A549 treated with ZK216348 at 1 μM for 4 hours (cell line): ENCODE data around the gene DDT. TPM values are rescaled to one million over a fixed set of nuclear protein-coding genes. Genes with fewer than 3 reads are reported as not detected.

ENCODE experiments used
- total RNA-seq: library from RNA; stranded (reverse); fragments of 200-300 nt; extraction: Qiagen RNA extraction; gene quantifications from 5 replicates; pipeline ENCODE4 v1.2.3, GENCODE V29; 2022; ENCODE audit warnings: low read depth

DDT gene
- 84.5 to 162 TPM (median 148 TPM) in 5 replicates for total RNA-seq

DNA sequence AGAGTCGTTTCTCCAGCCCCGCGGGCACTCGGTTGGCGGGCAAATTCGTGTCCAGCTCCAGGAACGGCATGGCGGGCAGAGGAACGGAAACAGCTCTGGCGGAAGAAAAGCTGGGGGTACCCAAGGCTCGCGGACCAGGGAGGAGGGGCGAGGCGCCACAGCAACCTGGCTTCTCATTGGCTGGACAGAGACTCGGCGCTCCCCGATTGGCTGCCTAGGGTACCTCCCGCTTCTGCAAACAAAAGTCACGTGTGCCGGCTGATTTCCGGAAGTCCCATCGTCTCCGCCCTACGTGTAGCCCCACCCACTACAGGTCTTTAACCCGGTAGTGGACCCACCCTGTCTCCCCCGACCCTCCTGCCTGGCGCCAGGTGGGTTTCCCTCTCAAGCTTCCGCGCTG is at the start of gene DDT:
Gene DDT (minus strand): TSS at position 97 of the 400 bp plus-strand sequence. CDS start 27 bp downstream, at position 70.

DNA sequence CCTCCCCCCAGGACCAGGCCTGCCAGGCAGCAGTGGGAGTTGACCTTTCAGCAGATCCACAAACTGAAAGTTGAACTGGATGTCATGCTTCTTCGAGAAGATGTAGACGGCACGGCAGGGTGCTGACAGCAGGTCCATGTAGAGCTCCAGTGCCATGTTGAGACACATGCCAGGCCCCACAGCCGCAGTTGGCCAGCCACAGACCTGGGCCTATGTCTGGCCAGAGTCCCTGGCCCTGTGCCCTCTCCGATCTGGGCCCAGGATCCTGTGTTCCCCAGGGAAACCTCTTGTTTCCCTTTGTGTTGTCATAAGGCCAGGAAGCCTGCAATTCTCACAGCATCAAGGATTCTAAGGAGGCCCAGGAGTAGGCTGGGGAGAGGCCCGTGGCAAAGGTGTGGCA is 31.0 kb upstream of the DDT start, which contains the start of gene GSTT4:
Gene GSTT4 (minus strand): TSS at position 253 of the 400 bp plus-strand sequence. CDS start 97 bp downstream, at position 156.

DNA sequence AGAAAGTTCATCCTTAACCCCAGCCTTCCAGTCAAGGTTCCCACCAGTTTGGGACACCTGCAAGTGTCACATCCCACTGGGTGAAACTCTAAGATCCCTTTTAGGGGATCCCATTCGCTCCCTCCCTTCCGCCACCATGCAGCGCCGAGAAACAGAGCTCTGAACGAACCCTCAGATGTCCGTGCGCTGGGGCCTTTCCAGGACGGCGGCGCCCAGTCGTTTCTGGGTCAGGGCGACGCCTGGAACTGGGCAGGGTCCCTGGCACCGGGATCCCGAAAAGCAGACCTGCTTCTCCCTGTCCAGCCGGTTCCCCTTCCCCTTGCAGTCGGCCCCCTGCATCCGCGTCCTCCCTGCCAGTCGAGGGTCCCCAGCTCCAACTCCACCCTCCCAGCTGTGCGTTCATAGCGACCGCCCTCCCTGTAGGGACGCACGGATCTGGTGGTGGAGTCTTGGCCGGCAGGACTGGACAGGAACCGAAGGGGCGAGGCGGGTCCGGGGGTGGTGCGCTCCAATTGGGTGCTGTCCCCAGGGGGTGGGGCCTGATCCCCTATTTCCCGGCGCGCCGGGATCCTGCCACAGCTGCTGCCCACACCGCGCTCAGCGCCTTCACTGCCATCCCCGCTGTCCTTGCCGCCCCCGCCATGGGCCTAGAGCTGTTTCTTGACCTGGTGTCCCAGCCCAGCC is 5.5 kb upstream of the DDT start, which contains the start of gene GSTT2:
Gene GSTT2 (plus strand): TSS at position 578 of the 684 bp plus-strand sequence.

DNA sequence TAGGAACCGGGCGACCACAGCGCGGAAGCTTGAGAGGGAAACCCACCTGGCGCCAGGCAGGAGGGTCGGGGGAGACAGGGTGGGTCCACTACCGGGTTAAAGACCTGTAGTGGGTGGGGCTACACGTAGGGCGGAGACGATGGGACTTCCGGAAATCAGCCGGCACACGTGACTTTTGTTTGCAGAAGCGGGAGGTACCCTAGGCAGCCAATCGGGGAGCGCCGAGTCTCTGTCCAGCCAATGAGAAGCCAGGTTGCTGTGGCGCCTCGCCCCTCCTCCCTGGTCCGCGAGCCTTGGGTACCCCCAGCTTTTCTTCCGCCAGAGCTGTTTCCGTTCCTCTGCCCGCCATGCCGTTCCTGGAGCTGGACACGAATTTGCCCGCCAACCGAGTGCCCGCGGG is 7.7 kb downstream of the DDT start, which contains the start of gene DDTL:
Gene DDTL (plus strand): TSS at position 321 of the 400 bp plus-strand sequence. CDS start 27 bp downstream, at position 348.

DNA sequence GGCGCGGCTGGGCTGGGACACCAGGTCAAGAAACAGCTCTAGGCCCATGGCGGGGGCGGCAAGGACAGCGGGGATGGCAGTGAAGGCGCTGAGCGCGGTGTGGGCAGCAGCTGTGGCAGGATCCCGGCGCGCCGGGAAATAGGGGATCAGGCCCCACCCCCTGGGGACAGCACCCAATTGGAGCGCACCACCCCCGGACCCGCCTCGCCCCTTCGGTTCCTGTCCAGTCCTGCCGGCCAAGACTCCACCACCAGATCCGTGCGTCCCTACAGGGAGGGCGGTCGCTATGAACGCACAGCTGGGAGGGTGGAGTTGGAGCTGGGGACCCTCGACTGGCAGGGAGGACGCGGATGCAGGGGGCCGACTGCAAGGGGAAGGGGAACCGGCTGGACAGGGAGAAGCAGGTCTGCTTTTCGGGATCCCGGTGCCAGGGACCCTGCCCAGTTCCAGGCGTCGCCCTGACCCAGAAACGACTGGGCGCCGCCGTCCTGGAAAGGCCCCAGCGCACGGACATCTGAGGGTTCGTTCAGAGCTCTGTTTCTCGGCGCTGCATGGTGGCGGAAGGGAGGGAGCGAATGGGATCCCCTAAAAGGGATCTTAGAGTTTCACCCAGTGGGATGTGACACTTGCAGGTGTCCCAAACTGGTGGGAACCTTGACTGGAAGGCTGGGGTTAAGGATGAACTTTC is 13.0 kb downstream of the DDT start, which contains the start of gene GSTT2B:
Gene GSTT2B (minus strand): TSS at position 112 of the 688 bp plus-strand sequence. CDS start 64 bp downstream, at position 48.

Other genes starting within 250 kb of the DDT start
- gene ZNF70, start 223.3 kb downstream of the DDT start, total RNA-seq: 0.93 to 1.2 TPM (median 1.1 TPM) in 5 replicates
- gene VPREB3, start 220.0 kb downstream of the DDT start, total RNA-seq: 0.65 to 1.3 TPM (median 0.76 TPM) in 4 of 5 replicates, not detected in the other
- gene C22orf15, start 211.5 kb downstream of the DDT start, total RNA-seq: not detected in 5 replicates
- 90.5 to 192 TPM (median 178 TPM) in 5 replicates for gene CHCHD10, start 206.5 kb downstream of the DDT start, total RNA-seq
- 0.18 to 0.66 TPM (median 0.32 TPM) in 5 replicates for gene MMP11, start 201.6 kb downstream of the DDT start, total RNA-seq
- 49.8 to 59.1 TPM (median 54.2 TPM) in 5 replicates for gene SMARCB1, start 187.5 kb downstream of the DDT start, total RNA-seq
- gene DERL3, start 135.4 kb downstream of the DDT start, total RNA-seq: 0.31 to 0.68 TPM (median 0.65 TPM) in 5 replicates
- gene SLC2A11, start 116.6 kb downstream of the DDT start, total RNA-seq: 7.2 to 11.0 TPM (median 9.2 TPM) in 5 replicates
- gene MIF, start 80.1 kb downstream of the DDT start, total RNA-seq: 417 to 979 TPM (median 841 TPM) in 5 replicates
- gene GSTT2B, start 13.2 kb downstream of the DDT start, total RNA-seq: 0.21 to 0.40 TPM (median 0.21 TPM) in 3 of 5 replicates, not detected in the others
- 1.5 to 2.4 TPM (median 1.7 TPM) in 5 replicates for gene DDTL, start 7.6 kb downstream of the DDT start, total RNA-seq
- not detected in 5 replicates for gene GSTT2, start 5.7 kb upstream of the DDT start, total RNA-seq
- not detected in 5 replicates for gene GSTT4, start 31.0 kb upstream of the DDT start, total RNA-seq
- gene CABIN1, start 36.9 kb upstream of the DDT start, total RNA-seq: 13.7 to 34.5 TPM (median 27.5 TPM) in 5 replicates
- gene SUSD2, start 207.0 kb upstream of the DDT start, total RNA-seq: 41.6 to 76.6 TPM (median 72.0 TPM) in 5 replicates